HG02973 (cell line): ENCODE results near the gene LRRC36.

Source experiments
- ATAC-seq: cut with Tn5 transposase; IDR thresholded peaks from one replicate; pipeline ENCODE4 v1.9.1; 2021; ENCODE audit warnings: moderate library complexity; ENCODE audit not compliant: unreplicated experiment

LRRC36 gene

GRCh38 chr16:67326472-67327309, at the start of gene LRRC36, which contains the start of gene KCTD19:
Gene LRRC36, plus strand, starts transcription at chr16:67326815. Its CDS starts 48 bp downstream, at chr16:67326863.
Gene KCTD19, minus strand, starts transcription at chr16:67326741. Its CDS starts 34 bp downstream, at chr16:67326707.
- no peak for ATAC-seq

GRCh38 chr16:67277294-67277998, 49.2 kb upstream of the LRRC36 start:
- no peak for ATAC-seq

- ATAC-seq: no peak
These were observed 48.4 kb upstream of the LRRC36 start for GRCh38 chr16:67277999-67278772.

- peak; percentile 42 for ATAC-seq
These were observed 47.8 kb upstream of the LRRC36 start for GRCh38 chr16:67278773-67279295.

- ATAC-seq: peak; percentile 74
These were observed 47.1 kb upstream of the LRRC36 start, which contains the start of gene PLEKHG4 for GRCh38 chr16:67279296-67280089. Gene PLEKHG4, plus strand, starts transcription at chr16:67279532. Its CDS starts 513 bp downstream, at chr16:67280045.

GRCh38 chr16:67280090-67281015, 46.3 kb upstream of the LRRC36 start:
- ATAC-seq: no peak

GRCh38 chr16:67281536-67282446, 44.8 kb upstream of the LRRC36 start:
- ATAC-seq: no peak

- no peak for ATAC-seq
These were observed 44.2 kb upstream of the LRRC36 start for GRCh38 chr16:67282447-67282805.

- ATAC-seq: no peak
These were observed 43.4 kb upstream of the LRRC36 start for GRCh38 chr16:67283039-67283825.

GRCh38 chr16:67283826-67284555, 42.6 kb upstream of the LRRC36 start:
- no peak for ATAC-seq

- no peak for ATAC-seq
These were observed 41.6 kb upstream of the LRRC36 start for GRCh38 chr16:67284699-67285646.

GRCh38 chr16:67286441-67287235, 40.0 kb upstream of the LRRC36 start:
- no peak for ATAC-seq

- ATAC-seq: no peak
These were observed 38.7 kb upstream of the LRRC36 start for GRCh38 chr16:67287960-67288359.

GRCh38 chr16:67291461-67291860, 35.2 kb upstream of the LRRC36 start:
- ATAC-seq: no peak
